NK-92 (cell line): ENCODE results near the gene MXRA8.
A peak's percentile ranks its signal among the peaks of the same experiment; 100 is the strongest.

Experiments
- DNase-seq: peaks from one replicate; lab custom pipeline; 2025; ENCODE audit not compliant: unreplicated experiment; lab: John Stamatoyannopoulos, UW

Gene MXRA8

DNA sequence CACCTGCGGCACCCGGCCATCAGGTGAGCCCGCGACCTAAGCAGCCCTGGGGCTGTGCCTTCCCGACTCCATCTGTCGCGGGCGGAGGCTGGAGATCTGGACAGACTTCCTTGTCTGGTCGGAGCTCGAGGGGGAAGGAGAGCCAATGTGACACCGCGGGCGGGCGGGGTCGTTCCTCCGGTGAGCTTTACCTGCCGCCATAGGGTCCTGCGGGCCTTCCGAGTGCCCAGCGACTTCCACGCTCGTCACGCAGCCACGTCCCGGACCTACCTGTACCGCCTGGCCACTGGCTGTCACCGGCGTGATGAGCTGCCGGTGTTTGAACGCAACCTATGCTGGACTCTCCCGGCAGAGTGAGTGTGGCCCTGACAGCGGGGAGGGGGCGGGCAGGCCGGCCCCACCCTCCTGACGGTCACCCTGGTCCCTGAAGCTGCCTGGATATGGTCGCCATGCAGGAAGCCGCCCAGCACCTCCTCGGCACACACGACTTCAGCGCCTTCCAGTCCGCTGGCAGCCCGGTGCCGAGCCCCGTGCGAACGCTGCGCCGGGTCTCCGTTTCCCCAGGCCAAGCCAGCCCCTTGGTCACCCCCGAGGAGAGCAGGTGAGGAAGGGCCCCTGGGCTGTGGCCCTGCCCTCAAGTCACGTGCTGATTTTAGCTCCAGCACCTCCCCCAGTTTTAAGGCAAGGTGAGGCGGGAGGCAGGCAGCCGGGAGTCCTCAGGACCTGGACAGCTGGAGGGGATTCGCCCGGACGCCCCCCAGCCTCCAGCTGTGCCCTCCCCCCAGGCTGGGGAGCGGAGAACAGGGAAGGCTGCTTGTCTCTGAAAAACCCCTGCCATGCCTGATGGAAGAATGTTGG, 48.9 kb downstream of the MXRA8 start:
- DNase-seq, result no peak

DNA sequence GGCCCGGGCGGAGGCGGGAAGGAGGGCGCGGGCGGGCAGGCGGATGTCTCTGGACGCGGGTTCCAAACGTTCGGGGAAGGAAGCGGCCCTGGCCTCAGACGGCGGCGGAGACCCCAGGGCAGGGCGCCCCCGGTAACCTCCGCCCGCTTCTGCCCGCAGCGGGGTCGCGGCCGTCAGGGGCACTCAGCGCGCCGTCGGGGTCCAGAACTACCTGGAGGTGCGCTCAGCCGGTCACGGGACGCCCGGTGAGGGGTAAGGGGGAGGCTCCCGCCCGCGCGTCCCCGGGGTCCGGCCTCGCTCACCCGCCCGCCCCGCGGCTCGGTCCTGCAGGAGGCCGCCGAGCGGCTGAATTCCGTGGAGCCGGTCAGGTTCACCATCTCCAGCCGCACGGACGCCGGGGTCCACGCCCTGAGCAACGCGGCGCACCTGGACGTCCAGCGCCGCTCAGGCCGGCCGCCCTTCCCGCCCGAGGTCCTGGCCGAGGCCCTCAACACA, 49.6 kb downstream of the MXRA8 start:
- DNase-seq, result no peak

DNA sequence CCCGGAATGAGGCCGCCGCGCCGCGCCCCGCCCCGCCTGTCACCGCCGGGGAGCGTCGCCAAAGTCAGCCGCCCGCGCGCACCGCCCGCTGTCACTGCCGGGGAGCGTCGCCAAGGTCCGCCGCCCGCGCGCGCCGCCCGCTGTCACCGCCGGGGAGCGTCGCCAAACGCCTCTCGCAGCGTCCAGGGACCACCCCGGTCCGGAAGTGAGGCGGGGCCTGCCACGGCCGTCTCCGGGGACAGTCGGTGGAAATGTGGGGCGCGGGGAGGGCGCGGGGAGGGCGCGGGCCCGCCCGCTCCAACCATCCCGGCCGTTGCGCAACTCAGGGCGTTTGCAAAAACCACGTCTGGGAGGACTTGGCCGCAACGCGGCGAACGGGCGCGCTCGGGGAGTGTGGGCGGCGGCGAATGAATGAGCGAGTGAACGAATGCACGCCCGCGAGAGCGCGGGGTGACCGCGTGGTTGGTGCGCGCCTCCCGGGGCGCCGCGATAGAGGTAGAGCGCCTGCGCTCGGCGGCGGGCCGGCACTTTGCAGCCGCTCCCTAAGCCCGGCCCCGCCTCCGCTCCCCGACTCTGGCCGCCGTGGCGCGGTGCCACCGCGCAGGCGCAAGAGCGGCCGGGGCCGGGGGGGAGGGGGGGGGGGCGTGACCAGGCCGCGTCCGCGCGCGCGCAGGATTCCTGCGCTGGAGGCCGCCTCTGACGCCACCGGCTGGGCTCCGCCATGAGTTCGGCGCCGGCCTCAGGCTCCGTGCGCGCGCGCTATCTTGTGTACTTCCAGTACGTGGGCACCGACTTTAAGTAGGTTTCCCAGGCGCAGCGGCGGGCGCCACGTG, 50.2 kb downstream of the MXRA8 start, which contains the start of the genes ACAP3 and PUSL1:
Gene ACAP3 (minus strand): TSS at position 8 of the 833 bp plus-strand sequence. CDS start 115 bp downstream, outside the sequence.
Gene PUSL1 (plus strand): TSS at position 675 of the 833 bp plus-strand sequence. CDS start 47 bp downstream, at position 722.
- peak; percentile 39 for DNase-seq

DNA sequence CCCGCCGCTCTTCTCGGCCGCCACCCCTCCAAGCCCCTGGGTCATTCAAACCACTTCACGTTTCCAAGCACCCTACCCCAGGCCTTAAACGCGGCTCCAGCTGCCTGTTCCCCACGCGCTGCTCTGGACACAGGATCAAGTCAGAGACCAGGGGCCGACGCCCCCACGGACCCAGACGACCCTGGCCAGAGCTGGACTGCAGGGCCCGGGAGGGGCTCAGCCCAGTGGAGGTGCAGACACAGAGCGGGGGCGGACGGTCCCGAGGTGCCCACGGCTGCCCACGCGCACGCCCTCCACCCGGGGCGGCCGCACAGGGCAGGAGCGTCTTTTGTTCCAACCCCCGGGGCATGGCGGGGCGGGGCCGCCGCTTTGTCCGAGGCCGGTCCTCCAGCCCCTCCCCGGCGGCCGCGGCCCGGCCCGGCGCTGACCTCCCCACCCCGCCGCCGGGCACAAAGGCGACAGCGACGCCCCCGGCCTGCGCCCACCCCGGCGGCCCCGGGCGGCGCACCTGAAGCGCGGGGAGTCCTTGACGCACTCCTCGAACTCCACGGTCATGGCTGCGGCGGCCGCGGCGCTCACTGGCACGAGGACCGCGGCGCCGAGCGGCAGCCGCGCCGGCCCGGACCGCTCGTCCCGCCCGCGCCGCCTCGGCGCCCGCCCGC, 51.0 kb downstream of the MXRA8 start:
- DNase-seq, result no peak

DNA sequence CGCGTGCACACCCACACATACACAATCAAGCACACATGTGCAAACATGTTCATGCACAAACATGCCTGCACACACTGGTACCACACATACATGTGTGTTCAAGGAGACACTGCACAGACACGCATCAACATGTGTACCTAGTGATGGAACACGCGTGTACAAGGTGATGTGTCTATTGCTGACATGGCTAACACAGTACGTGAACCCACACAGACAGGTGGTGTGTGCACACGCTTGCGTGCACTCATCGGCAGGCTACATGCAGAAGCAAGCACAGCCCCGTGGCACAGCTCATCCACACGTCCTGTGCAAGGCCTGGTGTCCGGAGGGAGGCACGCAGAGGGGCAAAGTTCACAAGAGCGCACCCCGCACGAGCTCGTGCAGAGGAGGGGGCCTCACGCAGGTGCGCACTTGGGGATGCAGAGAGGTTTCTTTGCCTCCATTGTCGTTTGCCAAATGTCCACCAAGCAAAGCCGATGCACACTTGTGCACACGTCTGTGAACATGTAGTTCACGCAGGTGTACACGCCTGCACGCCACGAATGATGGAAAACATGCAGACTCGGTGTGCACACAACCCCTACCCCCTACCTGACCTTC, 51.6 kb downstream of the MXRA8 start:
- no peak for DNase-seq

DNA sequence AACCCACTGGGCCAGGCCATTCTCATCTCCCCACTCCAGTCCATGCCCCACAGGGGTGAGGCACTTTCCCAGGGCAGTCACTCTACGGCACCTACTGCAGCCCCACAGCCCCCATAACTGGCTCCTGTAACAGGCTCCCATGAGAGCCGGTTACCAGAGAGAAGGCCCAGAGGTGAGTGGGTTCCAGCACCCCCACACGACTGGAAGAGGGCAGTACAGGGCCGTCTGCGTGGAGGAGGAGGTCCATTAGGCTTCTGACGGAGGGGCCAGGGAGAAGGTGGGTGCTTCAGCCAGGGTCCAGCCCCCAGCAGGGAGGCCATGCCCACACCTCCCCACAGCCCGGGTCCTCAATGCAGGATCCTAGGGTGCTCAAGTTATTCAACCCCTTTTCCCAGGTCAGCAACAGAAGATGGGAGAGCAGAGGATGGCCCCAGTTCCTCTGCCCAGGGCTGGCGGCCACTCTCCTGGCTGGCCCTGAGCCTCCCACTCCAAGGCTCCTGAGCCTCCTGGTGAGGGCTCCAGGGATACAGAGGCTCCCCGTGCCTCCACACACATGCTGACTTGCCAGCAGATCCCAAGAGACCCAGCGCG, 52.2 kb downstream of the MXRA8 start:
- no peak for DNase-seq

DNA sequence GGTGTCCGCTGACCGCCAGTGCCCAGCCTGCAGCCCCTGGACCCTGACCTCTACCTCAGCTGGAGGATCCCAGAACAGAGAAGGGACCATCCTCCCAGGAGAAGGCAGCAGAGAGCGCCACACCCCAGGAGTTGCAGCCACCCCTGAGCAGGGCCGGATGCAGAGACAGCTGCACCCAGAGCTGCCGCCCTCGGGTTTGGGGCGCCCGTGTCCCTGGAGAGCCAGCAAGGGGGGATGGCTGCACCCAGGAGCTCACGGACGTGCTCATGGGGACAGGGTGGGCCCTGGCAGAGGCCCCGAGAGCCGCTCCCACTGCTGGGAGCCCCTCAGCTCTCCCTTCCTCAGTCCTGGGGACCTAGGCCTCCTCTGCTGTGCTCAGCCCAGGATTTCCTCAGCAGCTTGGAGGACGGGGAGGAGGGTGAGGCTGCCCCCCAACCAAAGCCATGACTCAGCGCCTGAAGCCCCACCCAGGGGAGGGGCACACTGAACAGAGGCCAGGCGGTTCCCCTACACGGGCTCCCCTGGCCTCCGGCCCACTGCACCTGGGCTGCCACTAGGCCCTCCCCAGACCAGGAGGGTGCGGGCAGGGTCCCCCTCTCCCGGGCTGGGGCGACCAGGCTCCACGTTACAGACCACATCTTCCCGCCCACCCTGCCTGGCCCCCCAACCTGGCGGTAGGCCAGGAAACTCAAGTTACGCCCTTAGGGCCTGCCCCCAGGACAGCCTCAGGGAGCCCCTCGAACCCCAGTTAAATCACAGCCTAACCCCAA, 52.9 kb downstream of the MXRA8 start:
- no peak for DNase-seq

DNA sequence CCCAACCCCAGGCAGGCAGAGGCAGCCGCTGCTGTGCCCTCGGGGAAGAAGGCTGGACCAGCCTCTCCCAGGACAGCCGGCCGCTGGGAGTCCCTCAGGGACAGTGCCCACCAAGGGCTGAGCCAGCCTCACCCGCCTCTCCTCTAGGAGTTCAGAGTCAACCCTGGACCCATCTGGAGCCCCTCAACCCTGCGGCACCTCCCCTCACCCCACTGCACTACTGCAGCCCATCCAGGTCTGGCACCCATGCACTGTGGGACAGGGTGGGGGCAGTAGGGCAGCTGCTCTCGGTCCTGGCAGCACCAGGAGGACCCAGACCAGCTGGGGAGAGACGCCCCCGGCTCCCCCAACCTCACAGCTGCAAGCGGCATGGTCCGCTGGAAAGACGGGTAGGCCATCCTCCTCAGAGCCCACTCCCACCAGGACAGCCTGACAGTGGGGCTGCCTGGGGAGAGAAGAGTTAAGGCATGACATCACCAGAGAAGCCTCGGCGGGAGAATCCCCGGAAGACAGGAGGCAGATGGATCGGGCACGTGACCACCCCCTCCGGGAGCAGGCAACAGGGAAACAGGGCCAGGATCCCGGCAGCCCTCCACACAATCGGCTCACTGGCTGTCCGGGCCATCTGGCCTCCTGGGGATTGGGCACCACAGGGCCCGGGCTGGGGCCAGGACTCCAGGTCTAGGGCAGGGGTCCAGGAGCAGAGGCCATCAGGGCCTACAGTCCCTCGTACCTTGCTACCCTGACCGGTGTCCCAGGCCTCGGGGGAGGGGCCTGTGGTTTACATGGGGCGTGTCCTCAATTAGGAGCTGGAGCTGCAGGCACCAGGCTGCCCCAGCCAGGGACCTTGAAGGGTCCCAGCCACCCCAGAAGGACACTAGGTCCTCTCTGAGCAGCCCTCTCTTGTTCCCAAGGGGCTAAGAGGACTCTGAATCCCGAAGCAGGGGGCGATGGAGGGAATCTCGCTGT, 53.7 kb downstream of the MXRA8 start:
- DNase-seq, result no peak

DNA sequence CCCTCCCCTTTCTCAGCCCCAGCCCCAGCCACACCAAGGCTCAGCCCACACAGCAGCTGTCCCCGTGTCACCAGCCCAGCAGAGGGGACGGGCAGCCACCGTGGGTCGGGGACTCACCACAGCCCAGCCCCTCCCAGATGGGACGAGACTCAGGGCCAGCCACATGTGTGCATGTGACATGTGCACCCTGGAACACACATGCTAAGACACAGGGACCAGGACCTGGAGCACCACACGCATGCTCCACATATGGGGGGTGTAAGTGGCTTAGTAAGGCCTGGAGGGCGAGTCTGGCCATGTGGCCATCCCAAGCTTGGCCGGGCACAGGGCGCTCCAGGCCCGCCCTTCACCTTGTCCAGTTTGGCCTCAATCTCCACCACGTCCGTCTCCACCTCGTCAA, 54.6 kb downstream of the MXRA8 start:
- DNase-seq, result no peak

DNA sequence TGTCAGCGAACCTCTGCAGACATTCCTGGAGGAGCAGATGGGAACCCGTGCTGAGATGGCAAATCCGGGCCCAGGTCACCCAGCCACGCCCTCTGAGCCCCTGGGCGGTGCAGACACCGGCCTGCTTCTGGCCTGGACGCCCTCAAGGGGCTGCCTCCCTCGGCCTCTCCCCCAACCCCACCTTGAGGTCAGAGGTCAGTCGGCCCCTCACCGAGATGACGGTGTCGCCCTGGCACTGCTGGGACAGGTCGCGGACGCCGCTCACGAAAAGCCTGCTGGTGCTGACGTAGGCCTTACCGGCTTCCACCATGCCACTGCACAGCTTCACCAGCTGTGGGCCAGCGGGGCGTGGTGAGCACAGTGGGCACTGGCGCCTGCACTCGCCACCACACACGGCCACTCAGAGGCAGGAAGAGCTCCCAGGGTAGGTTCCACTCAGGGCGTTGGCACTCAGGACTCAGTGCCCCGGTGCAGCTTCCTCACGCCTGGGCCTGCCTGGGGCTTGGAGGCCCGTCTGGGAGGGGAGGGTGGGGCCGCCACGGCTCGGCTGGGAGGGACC, 55.3 kb downstream of the MXRA8 start:
- DNase-seq, result no peak
